ENCODE results near the gene DCAF8L1. TPM values are rescaled to one million over a fixed set of nuclear protein-coding genes. Genes with fewer than 3 reads are reported as not detected.
"Not testable (repeated sequence)": the region's sequence is repeated elsewhere in the genome, so short reads cannot be mapped to it uniquely, and the experiment has no call there.

DCAF8L1 gene
- total RNA-seq, 3 donors from 2014 or later, result not detected

DNA sequence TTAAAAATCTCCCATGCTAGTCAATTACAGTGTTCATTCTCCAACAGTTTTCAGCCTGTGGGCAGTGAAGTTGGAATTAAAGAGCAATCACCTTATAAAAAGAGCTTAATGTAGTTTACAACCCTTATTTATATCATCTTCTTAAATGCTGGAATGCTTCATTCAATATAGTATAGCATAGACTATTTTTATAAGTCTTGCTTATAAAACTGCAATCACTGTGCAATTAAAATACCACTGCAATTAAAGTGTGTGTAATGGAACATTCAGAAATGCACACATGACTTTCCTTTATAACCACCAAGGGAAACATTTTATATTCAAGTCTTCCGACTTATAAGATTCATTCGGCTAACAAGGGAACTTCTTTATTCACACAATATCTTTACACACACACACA is 16.4 kb upstream of the DCAF8L1 start:
- ATAC-seq (peak; percentile 87), DNase-seq (no peak)
- H3K4me1 ChIP-seq (ENCODE audit: low read depth), result no peaks in the 10 kb centered on the region
- no peaks in the 10 kb centered on the region for H3K9me3 ChIP-seq
- TF ChIP-seq, protein P1, sequence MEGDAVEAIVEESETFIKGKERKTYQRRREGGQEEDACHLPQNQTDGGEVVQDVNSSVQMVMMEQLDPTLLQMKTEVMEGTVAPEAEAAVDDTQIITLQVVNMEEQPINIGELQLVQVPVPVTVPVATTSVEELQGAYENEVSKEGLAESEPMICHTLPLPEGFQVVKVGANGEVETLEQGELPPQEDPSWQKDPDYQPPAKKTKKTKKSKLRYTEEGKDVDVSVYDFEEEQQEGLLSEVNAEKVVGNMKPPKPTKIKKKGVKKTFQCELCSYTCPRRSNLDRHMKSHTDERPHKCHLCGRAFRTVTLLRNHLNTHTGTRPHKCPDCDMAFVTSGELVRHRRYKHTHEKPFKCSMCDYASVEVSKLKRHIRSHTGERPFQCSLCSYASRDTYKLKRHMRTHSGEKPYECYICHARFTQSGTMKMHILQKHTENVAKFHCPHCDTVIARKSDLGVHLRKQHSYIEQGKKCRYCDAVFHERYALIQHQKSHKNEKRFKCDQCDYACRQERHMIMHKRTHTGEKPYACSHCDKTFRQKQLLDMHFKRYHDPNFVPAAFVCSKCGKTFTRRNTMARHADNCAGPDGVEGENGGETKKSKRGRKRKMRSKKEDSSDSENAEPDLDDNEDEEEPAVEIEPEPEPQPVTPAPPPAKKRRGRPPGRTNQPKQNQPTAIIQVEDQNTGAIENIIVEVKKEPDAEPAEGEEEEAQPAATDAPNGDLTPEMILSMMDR (IDR thresholded peaks at IDR 0.05), result no peak
- H3K4me3 ChIP-seq, result no peak overlapping the region
- intact Hi-C loops (cut with DNase I, micrococcal nuclease), result no loop called here
- H3K36me3 ChIP-seq (ENCODE audit: low read depth), result no peaks in the 10 kb centered on the region

DNA sequence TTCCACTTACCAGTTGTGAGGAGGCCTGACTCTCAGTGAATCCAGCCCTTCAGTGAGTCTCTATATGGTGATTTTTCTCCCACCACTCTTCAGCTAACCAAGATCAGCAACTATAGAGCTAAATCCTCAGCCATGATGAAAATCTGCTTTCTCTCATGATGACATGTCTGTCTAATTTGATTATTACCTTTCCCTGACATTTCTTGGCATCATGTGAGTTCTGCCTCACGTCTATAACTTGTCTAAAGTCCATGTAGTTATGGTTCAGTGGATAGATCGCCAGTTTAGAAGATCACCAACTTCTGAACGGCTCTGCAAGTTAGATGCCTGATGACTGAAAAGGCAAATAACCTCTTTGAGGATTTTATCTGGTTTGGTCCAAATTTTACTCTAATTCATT is 14.9 kb upstream of the DCAF8L1 start:
- no peak overlapping the region for H3K4me3 ChIP-seq
- H3K9me3 ChIP-seq, result no peaks in the 10 kb centered on the region
- no peaks in the 10 kb centered on the region for H3K36me3 ChIP-seq (ENCODE audit: low read depth)
- no peak for DNase-seq
- peak; percentile 68 for ATAC-seq
- no peaks in the 10 kb centered on the region for H3K4me1 ChIP-seq (ENCODE audit: low read depth)
- intact Hi-C loops (cut with DNase I, micrococcal nuclease), result no loop called here
- TF ChIP-seq, protein P1 (IDR thresholded peaks at IDR 0.05), result no peak

DNA sequence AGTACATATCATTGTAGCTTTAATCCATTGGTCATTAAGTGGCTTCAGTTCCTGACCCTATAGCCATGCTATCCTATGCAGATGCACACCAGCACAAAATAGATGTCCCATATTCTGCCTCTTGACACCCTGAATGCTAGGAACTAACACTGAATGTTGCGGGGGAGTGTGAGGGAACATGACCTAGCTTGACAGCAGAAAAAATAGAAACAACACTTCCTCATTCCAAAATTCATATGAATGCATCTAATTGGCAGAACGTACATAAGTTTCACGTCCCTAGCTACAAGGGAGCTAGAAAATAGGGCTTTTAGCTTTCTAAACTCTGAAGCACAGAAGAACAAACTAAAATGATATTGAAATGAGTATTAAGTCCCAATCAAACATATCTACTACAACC is 14.4 kb upstream of the DCAF8L1 start:
- ATAC-seq, result no peak
- H3K4me1 ChIP-seq (ENCODE audit: low read depth), result no peaks in the 10 kb centered on the region
- no peaks in the 10 kb centered on the region for H3K36me3 ChIP-seq (ENCODE audit: low read depth)
- TF ChIP-seq, protein P1 (IDR thresholded peaks at IDR 0.05), result no peak
- no peak for DNase-seq
- intact Hi-C loops (cut with DNase I, micrococcal nuclease), result no loop called here
- H3K4me3 ChIP-seq, result no peak overlapping the region
- no peaks in the 10 kb centered on the region for H3K9me3 ChIP-seq

GRCh38 chrX:27987862-27988646 is 6.8 kb upstream of the DCAF8L1 start:
- Histone ChIP-seq H3K4me1 (ENCODE audit: low read depth) (peaks cover 2% of the 10 kb centered on the region), H3K4me3 (no peak overlapping the region), H3K36me3 (ENCODE audit: low read depth) (no peaks in the 10 kb centered on the region), H3K9me3 (no peaks in the 10 kb centered on the region)
- ATAC-seq (peak; percentile 99), DNase-seq (peak; percentile 52 to 65 (median 56))
- intact Hi-C loops (cut with DNase I, micrococcal nuclease), result no loop called here
- TF ChIP-seq, protein P1 (IDR thresholded peaks at IDR 0.05), result no peak

DNA sequence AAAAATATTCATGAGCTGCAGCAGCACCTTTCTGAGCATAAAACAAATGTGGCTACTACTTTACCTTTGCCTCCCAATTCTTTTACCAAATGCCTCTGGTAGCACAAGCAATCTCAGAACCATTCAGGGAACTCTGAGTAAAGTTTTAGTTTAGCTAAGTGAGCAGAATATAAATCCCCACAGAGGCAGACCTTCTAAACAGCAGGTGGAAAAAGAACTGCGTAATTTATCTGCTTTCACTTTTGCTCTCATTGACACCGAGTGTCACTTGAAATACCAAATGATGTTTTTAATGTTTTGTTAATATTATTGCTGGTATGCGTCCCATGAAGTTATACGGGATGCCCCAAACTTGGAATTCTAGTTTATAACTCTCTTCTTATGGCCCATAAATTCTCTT is 4.3 kb downstream of the DCAF8L1 start:
- intact Hi-C loops (cut with DNase I, micrococcal nuclease); DNase-seq; H3K9me3 ChIP-seq; H3K4me3 ChIP-seq; H3K4me1 ChIP-seq (ENCODE audit: low read depth); H3K36me3 ChIP-seq (ENCODE audit: low read depth): not testable (repeated sequence)
- ATAC-seq, result peak; percentile 36

GRCh38 chrX:27976284-27976683 is 5.0 kb downstream of the DCAF8L1 start:
- intact Hi-C loops (cut with DNase I, micrococcal nuclease), result no loop called here

More at GRCh38 chrX:27976284-27976683, 5.0 kb downstream of the DCAF8L1 start:
- no peak overlapping the region for H3K4me3 ChIP-seq
- TF ChIP-seq, protein P1 (IDR thresholded peaks at IDR 0.05), result no peak
- H3K36me3 ChIP-seq (ENCODE audit: low read depth), result no peaks in the 10 kb centered on the region
- no peaks in the 10 kb centered on the region for H3K4me1 ChIP-seq (ENCODE audit: low read depth)
- ATAC-seq (no peak), DNase-seq (no peak)
- no peaks in the 10 kb centered on the region for H3K9me3 ChIP-seq

All from mucosa of descending colon (tissue), 3 donors.